ENCODE data around the gene SERPINA3. TPM values are rescaled to one million over a fixed set of nuclear protein-coding genes. Genes with fewer than 3 reads are reported as not detected.

SERPINA3 gene
- total and polyA plus RNA-seq, 2 donors (not counting 1 experiment from before 2014, with no cell fraction given), result not detected

GRCh38 chr14:94598816-94599655 is 13.2 kb upstream of the SERPINA3 start:
- Mint-ChIP-seq H3K27me3 (peaks cover 7% of the 10 kb centered on the region), H3K4me3 (no peak overlapping the region), H3K4me1 (no peaks in the 10 kb centered on the region), H3K27ac (no peak overlapping the region), H3K9me3 (ENCODE audit: insufficient read depth) (no peaks in the 10 kb centered on the region)
- intact Hi-C loops (cut with micrococcal nuclease), result no loop called here
- Histone ChIP-seq H3K4me3 (ENCODE audit: control extremely low read depth in 1 of 5, extremely low read depth in 1 of 5, insufficient read depth in 1 of 5, low read depth in 2 of 5, low read length in 4 of 5) (no peak overlapping the region), H3K27ac (ENCODE audit: low read length in 2 of 2) (no peak overlapping the region), H4K20me1 (ENCODE audit: control insufficient read depth, insufficient read depth, low read length, poor library complexity, severe bottlenecking) (no peaks in the 10 kb centered on the region), H3K4me2 (replicated peaks; ENCODE audit: low read depth, low read length, poor library complexity, severe bottlenecking) (no peak overlapping the region), H3K9ac (ENCODE audit: low read length) (no peak overlapping the region), H3K79me2 (ENCODE audit: control insufficient read depth, insufficient read depth, low read length) (no peaks in the 10 kb centered on the region), H3K9me3 (ENCODE audit: control extremely low read depth in 1 of 3, control insufficient read depth in 2 of 3, insufficient read depth in 1 of 3, low read length in 2 of 3) (peaks cover 0 to 14% (median 0%) of the 10 kb centered on the region in 3 donors), H3K36me3 (replicated peaks in 1 of 2; ENCODE audit: control extremely low read depth in 1 of 2, control insufficient read depth in 1 of 2, extremely low read depth in 1 of 2, insufficient read depth in 2 of 2, low read length in 1 of 2) (no peaks in the 10 kb centered on the region), H3K4me1 (ENCODE audit: control insufficient read depth in 2 of 2, insufficient read depth in 2 of 2, low read length in 2 of 2) (no peaks in the 10 kb centered on the region), H3K27me3 (replicated peaks in 1 of 4; ENCODE audit: control extremely low read depth in 1 of 4, control insufficient read depth in 3 of 4, insufficient read depth in 4 of 4, low read length in 3 of 4) (no peaks in the 10 kb centered on the region), H2AFZ (ENCODE audit: insufficient read depth, low read depth, low read length, poor library complexity, severe bottlenecking) (no peak overlapping the region)
- DNase-seq (no peak), ATAC-seq (ENCODE audit: low read depth) (no peak)
- ChIA-PET POLR2A (no interaction called here), CTCF (no interaction called here)
- WGBS (ENCODE audit: insufficient coverage), result 75% methylated on average over 8 of the region's 11 CpGs
- TF ChIP-seq CTCF (IDR thresholded peaks at IDR 0.05) (no peak), EZH2 (IDR thresholded peaks at IDR 0.05; ENCODE audit: borderline replicate concordance, insufficient read depth, low read depth, low read length, poor library complexity, severe bottlenecking) (no peak)

GRCh38 chr14:94599656-94600004 is 12.6 kb upstream of the SERPINA3 start:
- no peaks in the 10 kb centered on the region for H3K4me1 Mint-ChIP-seq
- ChIA-PET CTCF (no interaction called here), POLR2A (no interaction called here)
- no peaks in the 10 kb centered on the region for H3K79me2 ChIP-seq (ENCODE audit: control insufficient read depth, insufficient read depth, low read length)
- no peak for DNase-seq
- 28% methylated on average over 3 of the region's 3 CpGs for WGBS (ENCODE audit: insufficient coverage)
- peaks cover 7% of the 10 kb centered on the region for H3K27me3 Mint-ChIP-seq
- no peaks in the 10 kb centered on the region for H3K9me3 Mint-ChIP-seq (ENCODE audit: insufficient read depth)
- H3K4me3 ChIP-seq (ENCODE audit: control extremely low read depth in 1 of 5, extremely low read depth in 1 of 5, insufficient read depth in 1 of 5, low read depth in 2 of 5, low read length in 4 of 5), result no peak overlapping the region
- no peak overlapping the region for H3K27ac Mint-ChIP-seq
- intact Hi-C loops (cut with micrococcal nuclease), result no loop called here
- H2AFZ ChIP-seq (ENCODE audit: insufficient read depth, low read depth, low read length, poor library complexity, severe bottlenecking), result no peak overlapping the region
- peaks cover 0 to 10% (median 0%) of the 10 kb centered on the region in 3 donors for H3K9me3 ChIP-seq (ENCODE audit: control extremely low read depth in 1 of 3, control insufficient read depth in 2 of 3, insufficient read depth in 1 of 3, low read length in 2 of 3)
- no peak overlapping the region for H3K9ac ChIP-seq (ENCODE audit: low read length)
- H3K4me1 ChIP-seq (ENCODE audit: control insufficient read depth in 2 of 2, insufficient read depth in 2 of 2, low read length in 2 of 2), result no peaks in the 10 kb centered on the region
- no peak overlapping the region for H3K4me3 Mint-ChIP-seq
- H4K20me1 ChIP-seq (ENCODE audit: control insufficient read depth, insufficient read depth, low read length, poor library complexity, severe bottlenecking), result no peaks in the 10 kb centered on the region
- ATAC-seq (ENCODE audit: low read depth), result no peak
- no peak overlapping the region for H3K4me2 ChIP-seq (replicated peaks; ENCODE audit: low read depth, low read length, poor library complexity, severe bottlenecking)
- no peaks in the 10 kb centered on the region for H3K36me3 ChIP-seq (replicated peaks in 1 of 2; ENCODE audit: control extremely low read depth in 1 of 2, control insufficient read depth in 1 of 2, extremely low read depth in 1 of 2, insufficient read depth in 2 of 2, low read length in 1 of 2)
- H3K27ac ChIP-seq (ENCODE audit: low read length in 2 of 2), result no peak overlapping the region
- H3K27me3 ChIP-seq (replicated peaks in 1 of 4; ENCODE audit: control extremely low read depth in 1 of 4, control insufficient read depth in 3 of 4, insufficient read depth in 4 of 4, low read length in 3 of 4), result no peaks in the 10 kb centered on the region
- no peak for TF ChIP-seq CTCF (IDR thresholded peaks at IDR 0.05)
- TF ChIP-seq EZH2 (IDR thresholded peaks at IDR 0.05; ENCODE audit: borderline replicate concordance, insufficient read depth, low read depth, low read length, poor library complexity, severe bottlenecking), result no peak
